Vagina (tissue), 2 donors: ENCODE results near the gene FAU. TPM values are rescaled to one million over a fixed set of nuclear protein-coding genes. Genes with fewer than 3 reads are reported as not detected.
A peak's percentile ranks its signal among the peaks of the same experiment; 100 is the strongest.
"Not testable (repeated sequence)": the region's sequence is repeated elsewhere in the genome, so short reads cannot be mapped to it uniquely, and the experiment has no call there.

Source experiments
- DNase-seq, 2 donors: peaks; one replicate each; pipeline ENCODE4 v3.0.0-alpha.2; 2017; ENCODE audit errors: extremely low spot score in 2 of 2
- H3K27ac ChIP-seq: fragments of 200-600 bp; sonication (generic); one replicate; pipeline ENCODE4 v1.5.1; 2019
- H3K27me3 ChIP-seq: fragments of 200-600 bp; sonication (generic); one replicate; pipeline ENCODE4 v1.5.1; 2019
- H3K36me3 ChIP-seq, 2 donors: fragments of 200-600 bp; sonication (generic); one replicate each; pipeline ENCODE4 v1.5.1; 2017 to 2019
- H3K4me1 ChIP-seq: fragments of 200-600 bp; sonication (generic); one replicate; pipeline ENCODE4 v1.5.1; 2019
- H3K4me3 ChIP-seq, 2 donors: fragments of 200-600 bp; sonication (generic); 1 replicate in 1 of 2; 2 replicates in 1 of 2; pipeline ENCODE4 v1.5.1; 2016 to 2019
- H3K9me3 ChIP-seq: fragments of 200-600 bp; sonication (generic); one replicate; pipeline ENCODE4 v1.5.1; 2019
- CTCF ChIP-seq, 3 experiments: fragments of 450-650 bp in 2 of 3; fragments of 200-600 bp in 1 of 3; sonication (generic) in 1 of 3; IDR thresholded peaks; one replicate each; pipeline ENCODE4 v1.5.1; 2017 to 2019; ENCODE audit warnings: antibody characterized with exemption in 3 of 3, mild to moderate bottlenecking in 2 of 3, moderate library complexity in 2 of 3
- POLR2A ChIP-seq, 2 donors: fragments of 450-650 bp; IDR thresholded peaks; one replicate each; pipeline ENCODE4 v1.6.1; 2017; ENCODE audit warnings: antibody characterized with exemption in 2 of 2, mild to moderate bottlenecking in 2 of 2, moderate library complexity in 2 of 2
- POLR2AphosphoS5 ChIP-seq, 2 donors: sonication (generic); formaldehyde crosslinking; IDR thresholded peaks; one replicate each; pipeline ENCODE4 v1.9.0; 2017; ENCODE audit warnings: antibody characterized with exemption in 2 of 2, mild to moderate bottlenecking in 2 of 2, low read depth in 1 of 2; ENCODE audit not compliant: insufficient read depth in 1 of 2
- intact Hi-C: fragments of 100-400 bp; cut with DNase I; formaldehyde crosslinking; loops from one replicate; pipeline ENCODE4 v1.15.1; 2023
- total RNA-seq: library from RNA; depleted of rRNA; stranded (reverse); fragments of >200 nt; gene quantifications from one replicate; pipeline ENCODE4 v1.2.3, GENCODE V29; 2016

FAU gene
- total RNA-seq, 1 donor from 2014 or later: 1,228 TPM

GRCh38 chr11:65120831-65121230 is 1.1 kb downstream of the FAU start:
- Histone ChIP-seq H3K27ac (peak overlapping the region; percentile 84), H3K4me3 (peak overlapping the region; percentile 85 to 91), H3K9me3 (no peaks in the 10 kb centered on the region), H3K36me3 (peaks cover 0 to 37% of the 10 kb centered on the region in 2 donors), H3K4me1 (peaks cover 46% of the 10 kb centered on the region), H3K27me3 (no peaks in the 10 kb centered on the region)
- intact Hi-C loops: loop anchor here (10.0 kb wide), 1 partner anchor 204 kb away; no protein-coding TSS in a partner anchor
- DNase-seq: no peak
- no peak for TF ChIP-seq POLR2AphosphoS5 (IDR thresholded peaks at IDR 0.05; ENCODE audit: insufficient read depth in 1 of 2, low read depth in 1 of 2)
- no peak for TF ChIP-seq CTCF (IDR thresholded peaks at IDR 0.05)
- TF ChIP-seq POLR2A (IDR thresholded peaks at IDR 0.05): no peak

DNA sequence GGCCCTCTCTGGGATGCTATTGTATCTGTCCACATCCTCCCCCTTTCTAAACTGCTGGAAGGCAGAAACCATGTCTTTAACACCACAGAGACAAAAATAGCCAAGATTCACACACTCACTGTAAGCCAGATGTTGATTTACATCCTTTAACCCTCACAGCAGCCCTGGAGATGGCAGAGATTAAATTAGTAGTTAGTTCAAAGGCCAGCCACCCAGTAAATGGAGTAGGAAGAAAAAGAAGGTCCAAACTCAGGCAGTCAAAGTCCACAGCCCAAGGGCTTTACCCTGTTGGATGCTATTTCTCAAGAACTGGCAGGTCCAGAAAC is 2.3 kb downstream of the FAU start:
- TF ChIP-seq POLR2A (IDR thresholded peaks at IDR 0.05): no peak
- no peak for TF ChIP-seq POLR2AphosphoS5 (IDR thresholded peaks at IDR 0.05; ENCODE audit: insufficient read depth in 1 of 2, low read depth in 1 of 2)
- no peak for TF ChIP-seq CTCF (IDR thresholded peaks at IDR 0.05)
- Histone ChIP-seq H3K36me3 (peaks cover 0 to 27% of the 10 kb centered on the region in 2 donors), H3K4me3 (no peak overlapping the region), H3K27ac (no peak overlapping the region), H3K27me3 (no peaks in the 10 kb centered on the region), H3K9me3 (no peaks in the 10 kb centered on the region), H3K4me1 (peaks cover 49% of the 10 kb centered on the region)
- intact Hi-C loops: loop anchor here (5.0 kb wide), 1 partner anchor 107 kb away; the partner anchor contains the start of gene ARL2
- no peak for DNase-seq

DNA sequence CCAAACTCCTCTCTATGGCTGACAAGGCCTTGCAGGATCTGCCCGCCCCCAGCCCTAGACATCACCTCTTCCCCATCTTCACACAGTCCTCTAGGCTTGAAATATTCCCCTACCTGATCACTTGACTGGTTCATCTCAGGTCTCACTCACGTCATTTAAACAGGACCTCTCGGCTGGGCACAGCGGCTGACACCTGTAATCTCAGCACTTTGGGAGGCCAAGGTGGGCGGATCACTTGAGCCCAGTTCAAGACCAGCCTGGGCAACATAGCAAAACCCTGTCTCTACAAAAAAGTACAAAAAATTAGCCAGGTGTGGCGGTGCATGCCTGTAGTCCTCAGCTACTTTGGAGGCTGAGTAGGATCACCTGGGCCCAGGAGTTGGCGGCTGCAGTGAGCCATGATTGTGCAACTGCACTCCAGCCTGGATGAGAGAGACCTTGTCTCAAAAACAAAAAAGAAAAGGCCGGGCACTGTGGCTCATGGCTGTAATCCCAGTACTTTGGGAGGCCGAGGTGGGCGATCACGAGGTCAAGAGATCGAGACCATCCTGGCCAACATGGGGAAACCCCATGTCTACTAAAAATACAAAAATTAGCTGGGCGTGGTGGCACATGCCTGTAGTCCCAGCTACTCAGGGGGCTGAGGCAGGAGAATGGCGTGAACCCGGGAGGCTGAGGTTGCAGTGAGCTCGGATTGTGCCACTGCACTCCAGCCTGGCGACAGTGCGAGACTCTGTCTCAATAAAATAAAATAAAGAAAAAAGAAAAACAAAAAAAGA is 2.9 kb downstream of the FAU start:
- intact Hi-C loops: loop anchor here (5.0 kb wide), 1 partner anchor 107 kb away; the partner anchor contains the start of gene ARL2
- Histone ChIP-seq H3K4me1 (peaks cover 49% of the 10 kb centered on the region), H3K27ac (peak overlapping the region; percentile 71), H3K36me3 (peaks cover 0 to 24% of the 10 kb centered on the region in 2 donors)
- H3K27me3 ChIP-seq, H3K9me3 ChIP-seq, H3K4me3 ChIP-seq: not testable (repeated sequence)
- DNase-seq: peak in 1 of 2 donors; percentile 52

GRCh38 chr11:65118097-65118837 is 3.7 kb downstream of the FAU start:
- intact Hi-C loops: loop anchor here (5.0 kb wide), 1 partner anchor 106 kb away; the partner anchor contains the start of gene ARL2
- Histone ChIP-seq H3K4me1 (peaks cover 46% of the 10 kb centered on the region), H3K4me3 (no peak overlapping the region), H3K9me3 (no peaks in the 10 kb centered on the region), H3K36me3 (peaks cover 0 to 24% of the 10 kb centered on the region in 2 donors), H3K27me3 (no peaks in the 10 kb centered on the region), H3K27ac (peak overlapping the region; percentile 71)
- DNase-seq: peak in 1 of 2 donors; percentile 85
- TF ChIP-seq CTCF (IDR thresholded peaks at IDR 0.05) (peak in 2 of 3 experiments; percentile 3 to 4), POLR2A (IDR thresholded peaks at IDR 0.05) (no peak)

- TF ChIP-seq POLR2A (IDR thresholded peaks at IDR 0.05): no peak
- TF ChIP-seq POLR2AphosphoS5 (IDR thresholded peaks at IDR 0.05; ENCODE audit: insufficient read depth in 1 of 2, low read depth in 1 of 2): peak; percentile 84 to 99
- peak; percentile 92 to 97 (median 96) for TF ChIP-seq CTCF (IDR thresholded peaks at IDR 0.05)
- no peaks in the 10 kb centered on the region for H3K27me3 ChIP-seq
- peaks cover 0 to 24% of the 10 kb centered on the region in 2 donors for H3K36me3 ChIP-seq
- intact Hi-C loops: loop anchor here (5.0 kb wide), 1 partner anchor 105 kb away; the partner anchor contains the start of gene ARL2
- peak within 1 kb of the TSS; percentile 71 for H3K27ac ChIP-seq
- H3K4me3 ChIP-seq: peak within 1 kb of the TSS; percentile 79 to 98
- H3K9me3 ChIP-seq: no peaks in the 10 kb centered on the region
- peaks cover 46% of the 10 kb centered on the region for H3K4me1 ChIP-seq
- DNase-seq: peak in 1 of 2 donors; percentile 98
Measured at GRCh38 chr11:65117206-65118096, 4.5 kb downstream of the FAU start, which contains the start of gene ZNHIT2. Gene ZNHIT2 (minus strand): TSS chr11:65117701. CDS start chr11:65117653, 48 bp downstream.
